ENCODE data around the gene PRR23B.

The PRR23B gene

DNA sequence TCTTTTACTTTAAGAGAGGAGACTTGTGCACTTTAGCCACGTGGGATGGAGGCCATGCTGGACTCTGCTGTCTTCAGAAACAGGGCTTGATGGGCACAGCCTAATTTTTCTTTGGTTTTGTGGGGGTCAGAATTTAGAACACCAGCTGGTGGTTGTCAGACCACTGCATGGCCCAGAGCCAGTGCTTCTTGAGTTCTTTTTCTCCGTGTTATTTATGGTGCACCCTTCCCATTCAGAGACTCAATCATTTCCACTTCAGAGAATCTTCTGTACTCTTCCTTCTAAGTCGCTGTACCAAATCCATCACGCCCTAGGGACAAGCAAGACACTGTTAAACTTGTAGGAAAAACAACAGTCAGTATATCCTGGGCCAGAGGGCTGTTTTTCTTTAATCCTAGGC, 34.8 kb downstream of the PRR23B start:
- TF ChIP-seq POLR2AphosphoS5 (IDR thresholded peaks at IDR 0.05; ENCODE audit: low read depth, low read length) (no peak), SIN3A (IDR thresholded peaks at IDR 0.05; ENCODE audit: borderline replicate concordance, insufficient read depth, low read length) (no peak), FOXP2 (optimal IDR thresholded peaks at IDR 0.05; ENCODE audit: borderline replicate concordance, extremely low read depth, extremely low read length, insufficient read depth) (no peak), TAF1 (IDR thresholded peaks at IDR 0.05; ENCODE audit: borderline replicate concordance, insufficient read depth, low read length) (no peak)
- TF ChIP-seq, protein P1, sequence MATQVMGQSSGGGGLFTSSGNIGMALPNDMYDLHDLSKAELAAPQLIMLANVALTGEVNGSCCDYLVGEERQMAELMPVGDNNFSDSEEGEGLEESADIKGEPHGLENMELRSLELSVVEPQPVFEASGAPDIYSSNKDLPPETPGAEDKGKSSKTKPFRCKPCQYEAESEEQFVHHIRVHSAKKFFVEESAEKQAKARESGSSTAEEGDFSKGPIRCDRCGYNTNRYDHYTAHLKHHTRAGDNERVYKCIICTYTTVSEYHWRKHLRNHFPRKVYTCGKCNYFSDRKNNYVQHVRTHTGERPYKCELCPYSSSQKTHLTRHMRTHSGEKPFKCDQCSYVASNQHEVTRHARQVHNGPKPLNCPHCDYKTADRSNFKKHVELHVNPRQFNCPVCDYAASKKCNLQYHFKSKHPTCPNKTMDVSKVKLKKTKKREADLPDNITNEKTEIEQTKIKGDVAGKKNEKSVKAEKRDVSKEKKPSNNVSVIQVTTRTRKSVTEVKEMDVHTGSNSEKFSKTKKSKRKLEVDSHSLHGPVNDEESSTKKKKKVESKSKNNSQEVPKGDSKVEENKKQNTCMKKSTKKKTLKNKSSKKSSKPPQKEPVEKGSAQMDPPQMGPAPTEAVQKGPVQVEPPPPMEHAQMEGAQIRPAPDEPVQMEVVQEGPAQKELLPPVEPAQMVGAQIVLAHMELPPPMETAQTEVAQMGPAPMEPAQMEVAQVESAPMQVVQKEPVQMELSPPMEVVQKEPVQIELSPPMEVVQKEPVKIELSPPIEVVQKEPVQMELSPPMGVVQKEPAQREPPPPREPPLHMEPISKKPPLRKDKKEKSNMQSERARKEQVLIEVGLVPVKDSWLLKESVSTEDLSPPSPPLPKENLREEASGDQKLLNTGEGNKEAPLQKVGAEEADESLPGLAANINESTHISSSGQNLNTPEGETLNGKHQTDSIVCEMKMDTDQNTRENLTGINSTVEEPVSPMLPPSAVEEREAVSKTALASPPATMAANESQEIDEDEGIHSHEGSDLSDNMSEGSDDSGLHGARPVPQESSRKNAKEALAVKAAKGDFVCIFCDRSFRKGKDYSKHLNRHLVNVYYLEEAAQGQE (IDR thresholded peaks at IDR 0.05; ENCODE audit: insufficient read depth in 1 of 2, low read depth in 2 of 2, low read length in 2 of 2): no peak

DNA sequence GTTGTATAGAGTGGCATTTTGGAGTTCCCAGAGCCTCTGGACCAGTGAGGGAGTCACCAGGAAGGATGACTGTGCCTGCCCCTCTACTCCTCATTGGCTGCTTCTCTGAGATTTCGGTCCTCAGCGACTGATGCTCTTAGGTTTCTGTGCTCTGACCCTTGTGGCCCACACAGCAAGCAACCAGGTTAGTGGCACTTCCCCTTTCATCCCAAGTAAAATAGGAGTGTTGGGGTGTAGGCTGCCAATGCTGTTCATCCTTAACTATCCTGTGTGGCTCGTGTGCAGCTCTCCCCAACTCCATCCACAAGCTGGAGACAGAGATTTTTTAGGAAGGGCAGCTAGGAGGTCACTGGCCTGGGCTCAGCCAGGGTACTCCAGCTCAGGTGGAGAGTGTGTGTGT, 35.9 kb downstream of the PRR23B start:
- TF ChIP-seq SIN3A (IDR thresholded peaks at IDR 0.05; ENCODE audit: borderline replicate concordance, insufficient read depth, low read length) (no peak), FOXP2 (optimal IDR thresholded peaks at IDR 0.05; ENCODE audit: borderline replicate concordance, extremely low read depth, extremely low read length, insufficient read depth) (no peak), TAF1 (IDR thresholded peaks at IDR 0.05; ENCODE audit: borderline replicate concordance, insufficient read depth, low read length) (no peak), POLR2AphosphoS5 (IDR thresholded peaks at IDR 0.05; ENCODE audit: low read depth, low read length) (no peak)
- TF ChIP-seq, protein P1 (IDR thresholded peaks at IDR 0.05; ENCODE audit: insufficient read depth in 1 of 2, low read depth in 2 of 2, low read length in 2 of 2): no peak

DNA sequence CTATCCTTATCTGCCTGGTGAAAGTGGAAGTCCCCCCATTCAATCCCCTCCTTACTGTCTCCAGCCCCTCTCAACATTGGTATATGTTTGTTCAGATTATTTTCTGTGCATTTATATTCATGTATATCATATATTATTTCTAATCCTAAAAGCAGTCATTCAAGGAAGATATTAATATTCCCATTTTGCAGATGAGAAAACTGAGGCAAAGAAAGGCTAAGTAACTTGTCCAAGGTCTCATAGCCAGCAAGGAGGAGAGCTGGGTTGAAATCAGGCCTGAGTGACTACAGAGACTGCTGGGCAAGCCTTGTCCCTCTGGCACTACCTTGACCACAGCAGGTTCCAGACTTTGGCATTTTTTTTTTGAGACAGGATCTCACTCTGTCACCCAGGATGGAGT, 44.7 kb downstream of the PRR23B start:
- no peak for TF ChIP-seq FOXP2 (optimal IDR thresholded peaks at IDR 0.05; ENCODE audit: borderline replicate concordance, extremely low read depth, extremely low read length, insufficient read depth)
- no peak for TF ChIP-seq POLR2AphosphoS5 (IDR thresholded peaks at IDR 0.05; ENCODE audit: low read depth, low read length)
- no peak for TF ChIP-seq SIN3A (IDR thresholded peaks at IDR 0.05; ENCODE audit: borderline replicate concordance, insufficient read depth, low read length)
- TF ChIP-seq, protein P1 (IDR thresholded peaks at IDR 0.05; ENCODE audit: insufficient read depth in 1 of 2, low read depth in 2 of 2, low read length in 2 of 2): no peak
- no peak for TF ChIP-seq TAF1 (IDR thresholded peaks at IDR 0.05; ENCODE audit: borderline replicate concordance, insufficient read depth, low read length)

DNA sequence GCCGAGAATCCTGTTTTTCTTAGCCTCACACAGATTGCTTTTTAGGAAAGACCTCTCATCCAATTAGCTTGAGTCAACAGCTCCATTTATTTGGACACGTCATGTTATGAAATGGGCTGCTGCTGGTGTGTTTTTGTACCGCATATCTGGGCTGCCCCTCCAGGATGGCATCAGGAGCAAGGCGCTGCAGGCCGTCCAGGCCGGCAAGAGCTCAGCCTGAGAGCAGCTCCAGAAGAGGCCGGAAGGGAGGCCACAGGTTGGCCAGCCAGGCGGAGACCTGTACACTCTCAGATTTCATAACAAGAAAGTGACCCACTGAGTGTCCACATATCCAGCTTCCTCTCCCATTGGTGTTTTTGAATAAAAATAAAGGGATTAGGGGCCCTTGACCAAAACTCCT, 45.4 kb downstream of the PRR23B start:
- TF ChIP-seq TAF1 (IDR thresholded peaks at IDR 0.05; ENCODE audit: borderline replicate concordance, insufficient read depth, low read length) (no peak), FOXP2 (optimal IDR thresholded peaks at IDR 0.05; ENCODE audit: borderline replicate concordance, extremely low read depth, extremely low read length, insufficient read depth) (no peak), SIN3A (IDR thresholded peaks at IDR 0.05; ENCODE audit: borderline replicate concordance, insufficient read depth, low read length) (no peak), POLR2AphosphoS5 (IDR thresholded peaks at IDR 0.05; ENCODE audit: low read depth, low read length) (no peak)
- TF ChIP-seq, protein P1 (IDR thresholded peaks at IDR 0.05; ENCODE audit: insufficient read depth in 1 of 2, low read depth in 2 of 2, low read length in 2 of 2): no peak

DNA sequence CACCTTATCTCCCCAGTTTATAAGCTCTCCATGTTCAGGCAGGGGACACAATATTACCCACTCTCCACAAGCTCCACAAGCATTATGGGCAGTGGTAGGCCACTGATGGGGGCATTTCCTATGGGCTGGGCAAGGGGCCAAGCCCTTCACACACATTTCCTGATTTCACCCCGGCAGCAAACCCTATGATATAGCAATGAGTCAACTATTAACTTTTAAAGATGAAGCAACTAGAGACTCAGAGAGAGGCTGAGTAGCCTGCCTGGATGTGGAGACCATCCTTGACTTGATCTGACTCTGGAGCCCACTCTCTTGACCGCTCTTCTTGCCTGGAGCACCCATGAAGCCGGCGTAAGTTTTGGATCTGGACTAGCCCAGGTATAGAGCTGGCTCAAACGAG, 46.3 kb downstream of the PRR23B start:
- TF ChIP-seq TAF1 (IDR thresholded peaks at IDR 0.05; ENCODE audit: borderline replicate concordance, insufficient read depth, low read length) (no peak), FOXP2 (optimal IDR thresholded peaks at IDR 0.05; ENCODE audit: borderline replicate concordance, extremely low read depth, extremely low read length, insufficient read depth) (no peak), SIN3A (IDR thresholded peaks at IDR 0.05; ENCODE audit: borderline replicate concordance, insufficient read depth, low read length) (no peak), POLR2AphosphoS5 (IDR thresholded peaks at IDR 0.05; ENCODE audit: low read depth, low read length) (no peak)
- TF ChIP-seq, protein P1 (IDR thresholded peaks at IDR 0.05; ENCODE audit: insufficient read depth in 1 of 2, low read depth in 2 of 2, low read length in 2 of 2): no peak

Measured in PFSK-1 (cell line).